DND-41 (cell line): ENCODE results near the gene GNG13.

ENCODE experiments used
- ATAC-seq: fragments of 200-7000 bp; cut with Tn5 transposase; 3 replicates; pipeline ENCODE4 v1.9.1; 2021; ENCODE audit warnings: low read depth; ENCODE audit not compliant: insufficient read depth
- DNase-seq: peaks from one replicate; pipeline ENCODE4 v3.0.0-alpha.2; 2020
- H2AFZ ChIP-seq: 2 replicates; pipeline ENCODE4 v1.6.0; 2012; ENCODE audit warnings: low read depth, low read length
- H3K27ac ChIP-seq: 2 replicates; pipeline ENCODE4 v1.5.1; 2012; ENCODE audit warnings: low read length, inconsistent platforms
- H3K27me3 ChIP-seq: fragments of 200-600 bp; sonication (generic); 2 replicates; pipeline ENCODE4 v1.6.0; 2012; ENCODE audit warnings: low read length, mild to moderate bottlenecking, inconsistent platforms; ENCODE audit not compliant: insufficient read depth, poor library complexity
- H3K36me3 ChIP-seq: 2 replicates; pipeline ENCODE4 v1.5.1; 2012; ENCODE audit warnings: low read length, inconsistent platforms; ENCODE audit not compliant: insufficient read depth
- H3K4me1 ChIP-seq: 2 replicates; pipeline ENCODE4 v1.5.1; 2012; ENCODE audit warnings: mild to moderate bottlenecking, low read length; ENCODE audit not compliant: insufficient read depth
- H3K4me2 ChIP-seq: 2 replicates; pipeline ENCODE4 v1.6.0; 2012; ENCODE audit warnings: mild to moderate bottlenecking, moderate library complexity, low read length, inconsistent platforms; ENCODE audit not compliant: insufficient read depth
- H3K4me3 ChIP-seq, 2 experiments: fragments of 200-600 bp in 1 of 2; shearing (Covaris generic) in 1 of 2; 2 replicates each; pipeline ENCODE4 v1.5.1; 2012 to 2016; ENCODE audit warnings: inconsistent platforms in 2 of 2, low read length in 2 of 2, mild to moderate bottlenecking in 2 of 2, low read depth in 1 of 2, moderate library complexity in 1 of 2
- H3K79me2 ChIP-seq: 2 replicates; pipeline ENCODE4 v1.6.0; 2012; ENCODE audit warnings: low read length, inconsistent platforms; ENCODE audit not compliant: insufficient read depth
- H3K9ac ChIP-seq: 2 replicates; pipeline ENCODE4 v1.6.0; 2012; ENCODE audit warnings: low read depth, mild to moderate bottlenecking, inconsistent platforms, low read length, moderate library complexity
- H3K9me3 ChIP-seq: 2 replicates; pipeline ENCODE4 v1.5.1; 2012; ENCODE audit warnings: low read length, moderate library complexity, mild to moderate bottlenecking, inconsistent platforms; ENCODE audit not compliant: insufficient read depth, severe bottlenecking
- H4K20me1 ChIP-seq: 2 replicates; pipeline ENCODE4 v1.6.0; 2012; ENCODE audit warnings: low read length; ENCODE audit not compliant: insufficient read depth
- EZH2 ChIP-seq: IDR thresholded peaks from 3 replicates; pipeline ENCODE4 v1.6.1; 2012; ENCODE audit warnings: borderline replicate concordance, low read depth, mild to moderate bottlenecking, moderate library complexity, low read length, inconsistent platforms; ENCODE audit not compliant: severe bottlenecking
- TF ChIP-seq, protein P1 (sequence below): IDR thresholded peaks from 2 replicates; pipeline ENCODE4 v1.5.1; 2012; ENCODE audit warnings: borderline replicate concordance, low read length, moderate library complexity, mild to moderate bottlenecking; ENCODE audit not compliant: poor library complexity, severe bottlenecking; ENCODE audit errors: extremely low read depth

GNG13 gene

DNA sequence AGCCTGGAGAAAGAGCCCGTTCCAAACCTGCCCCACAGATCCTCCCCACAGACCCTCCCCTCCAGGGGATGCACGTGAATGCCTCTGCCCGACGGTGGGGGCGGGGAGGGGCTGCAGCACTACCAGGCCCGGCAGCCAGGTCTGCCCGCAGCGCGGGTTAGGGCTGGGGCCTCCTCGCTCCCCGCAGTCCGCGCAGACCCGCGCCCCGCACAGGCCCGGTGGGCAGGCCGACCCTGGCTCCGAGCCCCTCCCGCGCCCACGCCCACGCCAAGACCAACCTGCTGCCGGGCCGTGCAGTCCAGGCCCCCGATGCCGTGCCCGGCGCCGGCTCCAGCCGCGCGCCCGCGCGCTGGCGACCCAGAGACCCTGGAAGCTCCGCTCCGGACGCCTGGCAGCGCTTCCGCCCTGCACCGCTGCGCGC, 12.5 kb downstream of the GNG13 start, which contains the start of gene RPUSD1:
TSS of gene RPUSD1 (minus strand) at position 404 of the 421 bp plus-strand sequence. CDS start 644 bp downstream, outside the sequence.
- Histone ChIP-seq H3K9me3 (no peaks in the 10 kb centered on the region), H3K9ac (peak within 1 kb of the TSS; percentile 94), H3K4me2 (peak within 1 kb of the TSS; percentile 100), H4K20me1 (peaks cover 73% of the 10 kb centered on the region), H3K27me3 (no peaks in the 10 kb centered on the region), H3K36me3 (peaks cover 70% of the 10 kb centered on the region), H3K27ac (peak within 1 kb of the TSS; percentile 77), H3K79me2 (peaks cover 54% of the 10 kb centered on the region), H3K4me1 (peaks cover 38% of the 10 kb centered on the region), H3K4me3 (peak within 1 kb of the TSS; percentile 87 to 94), H2AFZ (peak within 1 kb of the TSS; percentile 95)
- TF ChIP-seq, protein P1, sequence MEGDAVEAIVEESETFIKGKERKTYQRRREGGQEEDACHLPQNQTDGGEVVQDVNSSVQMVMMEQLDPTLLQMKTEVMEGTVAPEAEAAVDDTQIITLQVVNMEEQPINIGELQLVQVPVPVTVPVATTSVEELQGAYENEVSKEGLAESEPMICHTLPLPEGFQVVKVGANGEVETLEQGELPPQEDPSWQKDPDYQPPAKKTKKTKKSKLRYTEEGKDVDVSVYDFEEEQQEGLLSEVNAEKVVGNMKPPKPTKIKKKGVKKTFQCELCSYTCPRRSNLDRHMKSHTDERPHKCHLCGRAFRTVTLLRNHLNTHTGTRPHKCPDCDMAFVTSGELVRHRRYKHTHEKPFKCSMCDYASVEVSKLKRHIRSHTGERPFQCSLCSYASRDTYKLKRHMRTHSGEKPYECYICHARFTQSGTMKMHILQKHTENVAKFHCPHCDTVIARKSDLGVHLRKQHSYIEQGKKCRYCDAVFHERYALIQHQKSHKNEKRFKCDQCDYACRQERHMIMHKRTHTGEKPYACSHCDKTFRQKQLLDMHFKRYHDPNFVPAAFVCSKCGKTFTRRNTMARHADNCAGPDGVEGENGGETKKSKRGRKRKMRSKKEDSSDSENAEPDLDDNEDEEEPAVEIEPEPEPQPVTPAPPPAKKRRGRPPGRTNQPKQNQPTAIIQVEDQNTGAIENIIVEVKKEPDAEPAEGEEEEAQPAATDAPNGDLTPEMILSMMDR = no peak
- no peak for TF ChIP-seq EZH2
- no peak for DNase-seq
- ATAC-seq = peak; percentile 34

DNA sequence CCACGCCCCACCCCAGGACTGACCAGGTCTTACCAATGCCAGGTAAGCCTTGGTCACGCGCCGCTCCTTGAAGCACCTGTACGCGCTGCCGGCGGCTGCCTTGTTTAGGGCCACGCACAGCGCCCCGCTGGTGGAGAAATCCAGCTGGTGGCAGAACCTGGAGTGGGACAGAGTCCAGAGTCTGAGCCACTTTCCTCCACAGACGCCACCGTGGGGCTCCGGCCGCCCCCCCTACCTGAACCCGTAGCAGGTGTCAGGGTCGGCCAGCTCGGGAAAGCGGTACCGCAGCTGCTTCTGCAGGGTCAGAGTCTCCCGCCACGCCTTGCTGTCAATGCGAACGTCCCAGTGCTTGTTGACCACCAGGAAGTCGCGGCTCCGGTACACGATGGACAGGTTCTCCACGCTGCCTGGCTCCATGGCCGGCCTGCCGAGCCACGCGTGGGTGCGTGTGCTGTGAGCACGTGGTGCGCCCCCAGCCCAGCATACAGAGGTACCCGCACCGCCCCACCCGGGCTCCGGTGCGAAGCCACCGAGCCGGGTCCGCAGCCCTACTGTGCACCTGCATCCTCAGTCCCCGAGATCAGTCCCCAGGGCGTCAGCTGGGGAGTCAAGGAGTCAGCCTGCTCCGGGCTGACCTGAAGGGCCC, 13.1 kb downstream of the GNG13 start:
- peak overlapping the region; percentile 94 for H3K9ac ChIP-seq
- no peak for DNase-seq
- TF ChIP-seq, protein P1 = no peak
- no peak for TF ChIP-seq EZH2
- H3K27me3 ChIP-seq = no peaks in the 10 kb centered on the region
- peak overlapping the region; percentile 84; the same call in 1 of the 2 replicates for H2AFZ ChIP-seq
- no peaks in the 10 kb centered on the region for H3K9me3 ChIP-seq
- peak overlapping the region; percentile 99 for H3K4me2 ChIP-seq
- H3K4me1 ChIP-seq = peaks cover 38% of the 10 kb centered on the region
- ATAC-seq = no peak
- H3K27ac ChIP-seq = peak overlapping the region; percentile 77
- H4K20me1 ChIP-seq = peaks cover 69% of the 10 kb centered on the region
- peaks cover 54% of the 10 kb centered on the region for H3K79me2 ChIP-seq
- H3K36me3 ChIP-seq = peaks cover 65% of the 10 kb centered on the region
- peak overlapping the region; percentile 82 to 85 for H3K4me3 ChIP-seq

DNA sequence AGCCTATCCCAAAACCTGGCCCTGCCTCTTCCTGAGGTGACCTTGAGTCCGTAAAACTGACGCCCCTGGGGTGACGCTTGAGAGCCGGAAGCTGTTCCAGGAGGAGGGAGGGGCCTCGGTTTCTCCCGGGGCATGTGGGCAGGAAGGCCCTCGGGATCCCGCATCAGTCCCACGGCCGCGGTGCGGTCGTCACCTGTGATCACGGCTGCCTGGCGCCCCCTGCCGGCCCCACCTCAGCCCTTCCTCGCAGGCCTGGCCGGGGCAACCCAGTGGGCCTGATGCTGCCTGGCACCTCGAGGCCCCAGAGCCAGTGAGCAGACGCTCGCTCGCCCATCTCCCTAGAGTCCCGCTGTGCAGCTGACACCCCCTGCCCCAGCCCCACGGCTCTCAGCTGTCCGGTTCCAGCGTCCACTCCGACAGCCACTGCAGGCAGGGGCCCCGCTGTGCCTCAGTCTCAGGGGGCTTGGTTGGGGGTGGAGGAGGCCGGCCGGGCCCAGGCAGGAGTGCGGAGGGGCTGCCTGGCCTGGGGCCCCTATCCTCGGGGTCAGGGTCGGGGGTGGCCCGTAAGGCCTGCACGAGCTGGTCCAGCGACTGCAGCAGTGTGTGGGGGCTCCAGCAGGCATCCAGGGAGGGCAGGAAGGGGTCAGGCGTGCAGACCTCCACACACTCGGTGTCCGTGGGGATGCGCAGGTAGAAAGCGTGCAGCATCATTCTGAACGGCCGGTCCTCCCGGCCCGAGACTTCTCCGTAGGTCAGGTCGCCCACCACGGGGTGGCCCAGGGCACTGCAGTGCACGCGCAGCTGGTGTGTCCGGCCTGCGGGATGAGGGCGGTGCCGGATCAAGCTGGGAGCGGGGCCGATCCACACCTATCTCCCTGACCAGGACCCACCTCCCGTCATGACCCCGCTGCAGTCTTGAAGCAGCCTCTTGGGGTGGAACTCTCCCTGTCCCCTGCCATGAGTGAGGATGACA, 14.7 kb downstream of the GNG13 start:
- Histone ChIP-seq H2AFZ (no peak overlapping the region), H3K9me3 (no peaks in the 10 kb centered on the region), H3K9ac (no peak overlapping the region), H3K4me1 (peaks cover 35% of the 10 kb centered on the region), H3K27me3 (no peaks in the 10 kb centered on the region), H3K27ac (no peak overlapping the region), H4K20me1 (peaks cover 54% of the 10 kb centered on the region), H3K79me2 (peaks cover 46% of the 10 kb centered on the region), H3K4me2 (peak overlapping the region; percentile 99; the same call in 1 of the 2 replicates), H3K36me3 (peaks cover 49% of the 10 kb centered on the region), H3K4me3 (no peak overlapping the region)
- DNase-seq (no peak), ATAC-seq (no peak)
- TF ChIP-seq, protein P1 = no peak
- TF ChIP-seq EZH2 = no peak
